ENCODE data around the gene WDR53. TPM values are rescaled to one million over a fixed set of nuclear protein-coding genes. Genes with fewer than 3 reads are reported as not detected.
"Not testable (repeated sequence)": the region's sequence is repeated elsewhere in the genome, so short reads cannot be mapped to it uniquely, and the experiment has no call there.

WDR53 gene
- total RNA-seq, 1 experiment from 2014 or later, result 10.8 TPM

DNA sequence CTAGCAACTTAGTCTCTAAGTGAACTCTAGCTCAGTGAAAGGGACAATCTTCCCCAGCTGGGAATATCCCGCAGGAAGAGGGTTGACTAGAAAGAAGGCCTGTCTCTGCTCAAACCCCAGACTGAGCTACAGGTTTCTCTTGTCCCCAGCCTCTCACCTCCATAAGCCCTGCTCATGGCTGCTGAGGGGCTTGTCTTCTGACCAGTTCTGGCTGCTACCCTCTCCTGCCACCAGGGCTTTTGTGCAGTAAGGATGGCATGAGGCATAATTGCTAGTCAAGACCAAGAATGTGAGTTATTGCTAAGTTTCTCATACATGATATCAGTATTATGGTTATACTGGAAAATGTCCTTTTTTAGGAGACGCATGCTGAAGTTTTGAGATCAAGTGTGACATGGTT, 21.3 kb downstream of the WDR53 start:
- H3K4me3 ChIP-seq (ENCODE audit: insufficient read depth, low read depth, low read length), result no peak overlapping the region
- DNase-seq, result no peak

DNA sequence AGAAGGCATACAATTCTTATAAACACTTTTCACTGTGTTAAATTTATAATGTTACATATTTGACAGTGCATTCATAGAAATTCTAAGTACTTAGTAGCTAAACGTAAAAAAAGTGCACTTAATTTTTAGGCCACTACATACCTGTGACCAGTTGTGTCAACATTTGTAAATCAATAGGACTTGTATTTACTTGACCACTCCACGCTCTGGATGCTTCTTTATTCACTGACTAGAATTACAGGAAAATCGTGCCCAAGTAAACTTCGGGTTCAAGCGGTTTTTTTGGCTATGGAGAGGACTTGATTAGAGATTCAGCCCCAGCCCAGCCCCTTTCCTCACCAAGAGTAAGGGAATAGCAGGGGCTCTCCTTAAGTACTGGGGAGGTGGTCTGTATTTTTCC, 21.8 kb downstream of the WDR53 start:
- no peak for DNase-seq
- Histone ChIP-seq H3K36me3 (replicated peaks; ENCODE audit: control insufficient read depth, insufficient read depth, low read length) (no peaks in the 10 kb centered on the region), H3K27me3 (ENCODE audit: control insufficient read depth, insufficient read depth, low read length) (no peaks in the 10 kb centered on the region), H3K4me3 (ENCODE audit: insufficient read depth, low read depth, low read length) (no peak overlapping the region)

More for the DNA sequence above, 21.3 kb downstream of the WDR53 start:
- no peaks in the 10 kb centered on the region for H3K27me3 ChIP-seq (ENCODE audit: control insufficient read depth, insufficient read depth, low read length)
- H3K36me3 ChIP-seq (replicated peaks; ENCODE audit: control insufficient read depth, insufficient read depth, low read length), result no peaks in the 10 kb centered on the region

DNA sequence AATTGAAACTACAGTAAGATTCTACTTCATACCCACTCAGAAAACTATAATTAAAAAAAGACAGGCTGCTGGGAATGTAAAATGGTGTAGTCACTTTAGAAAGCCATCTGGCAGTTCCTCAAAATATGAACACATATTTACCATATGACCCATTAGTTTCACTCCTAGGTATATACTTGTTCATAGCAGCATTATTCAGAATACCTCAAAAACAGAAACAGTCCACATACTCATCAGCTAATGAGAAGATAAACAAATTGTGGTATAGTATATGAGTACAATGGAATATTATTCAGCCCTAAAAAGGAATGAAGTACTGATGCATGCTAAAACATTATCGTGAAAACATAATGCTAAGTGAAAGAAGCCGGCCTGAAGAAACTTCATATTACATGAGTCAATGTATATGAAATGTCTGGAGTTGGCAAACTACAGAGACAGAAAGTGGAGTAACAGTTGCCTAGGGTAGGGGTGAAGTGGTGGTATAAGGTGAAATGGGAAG, 23.8 kb downstream of the WDR53 start:
- DNase-seq, result no peak
- no peak overlapping the region for H3K4me3 ChIP-seq (ENCODE audit: insufficient read depth, low read depth, low read length)
- H3K36me3 ChIP-seq (replicated peaks; ENCODE audit: control insufficient read depth, insufficient read depth, low read length), result no peaks in the 10 kb centered on the region
- H3K27me3 ChIP-seq (ENCODE audit: control insufficient read depth, insufficient read depth, low read length), result no peaks in the 10 kb centered on the region

- no peak overlapping the region for H3K4me3 ChIP-seq (ENCODE audit: insufficient read depth, low read depth, low read length)
- no peaks in the 10 kb centered on the region for H3K36me3 ChIP-seq (replicated peaks; ENCODE audit: control insufficient read depth, insufficient read depth, low read length)
- DNase-seq, result no peak
- no peaks in the 10 kb centered on the region for H3K27me3 ChIP-seq (ENCODE audit: control insufficient read depth, insufficient read depth, low read length)
These were observed 26.5 kb downstream of the WDR53 start for GRCh38 chr3:196541684-196542445.

DNA sequence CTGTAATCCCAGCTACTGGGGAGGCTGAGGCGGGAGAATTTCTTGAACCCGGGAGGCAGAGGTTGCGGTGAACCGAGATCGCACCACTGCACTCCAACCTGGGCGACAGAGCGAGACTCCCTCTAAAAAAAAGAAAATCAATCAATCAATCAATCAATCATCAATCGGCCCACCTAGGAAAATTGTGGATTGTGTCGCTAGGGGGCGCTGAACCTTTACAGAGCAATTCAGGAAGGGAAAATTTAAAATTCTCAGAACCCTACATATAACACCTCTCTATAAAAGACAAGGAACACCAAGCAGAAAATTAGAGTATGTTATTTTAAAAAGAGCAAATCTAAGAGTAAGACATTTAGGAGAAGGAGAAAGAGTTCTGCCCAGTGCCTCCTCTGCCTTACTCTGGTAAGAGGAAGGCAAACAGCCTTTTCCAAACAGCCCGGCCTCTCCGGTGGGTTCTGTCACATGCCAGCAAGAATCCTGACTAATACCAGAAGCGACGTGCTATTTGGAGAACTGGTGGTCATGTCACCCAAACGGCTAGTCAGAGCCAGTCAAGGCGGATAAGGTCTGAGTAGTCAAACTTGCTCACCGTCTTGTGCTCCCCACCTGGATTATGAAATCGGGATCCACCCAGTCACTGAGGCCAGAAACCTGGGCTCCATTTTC, 30.9 kb downstream of the WDR53 start:
- Histone ChIP-seq H3K27me3 (ENCODE audit: control insufficient read depth, insufficient read depth, low read length) (no peaks in the 10 kb centered on the region), H3K4me3 (ENCODE audit: insufficient read depth, low read depth, low read length) (no peak overlapping the region), H3K36me3 (replicated peaks; ENCODE audit: control insufficient read depth, insufficient read depth, low read length) (no peaks in the 10 kb centered on the region)
- DNase-seq, result peak; percentile 61

GRCh38 chr3:196533260-196533681, 35.1 kb downstream of the WDR53 start:
- Histone ChIP-seq H3K27me3 (ENCODE audit: control insufficient read depth, insufficient read depth, low read length) (no peaks in the 10 kb centered on the region), H3K4me3 (ENCODE audit: insufficient read depth, low read depth, low read length) (no peak overlapping the region), H3K36me3 (replicated peaks; ENCODE audit: control insufficient read depth, insufficient read depth, low read length) (no peaks in the 10 kb centered on the region)
- peak; percentile 64 for DNase-seq

DNA sequence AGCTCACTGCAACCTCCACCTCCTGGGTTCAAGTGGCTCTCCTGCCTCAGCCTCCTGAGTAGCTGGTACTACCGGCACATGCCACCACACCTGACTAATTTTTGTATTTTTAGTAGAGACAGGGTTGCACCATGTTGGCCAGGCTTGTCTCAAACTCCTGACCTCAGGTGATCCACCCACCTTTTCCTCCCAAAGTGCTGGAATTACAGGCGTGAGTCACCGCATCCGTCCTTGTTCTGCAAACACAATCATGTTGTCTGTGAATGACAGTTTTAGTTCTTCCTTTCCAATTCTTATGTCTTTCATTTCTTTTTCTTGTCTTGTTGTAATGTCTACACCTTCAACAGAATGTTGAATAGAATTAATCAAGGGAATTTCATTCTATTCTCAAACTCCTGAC, 36.9 kb downstream of the WDR53 start:
- Histone ChIP-seq H3K36me3 (replicated peaks; ENCODE audit: control insufficient read depth, insufficient read depth, low read length) (no peaks in the 10 kb centered on the region), H3K4me3 (ENCODE audit: insufficient read depth, low read depth, low read length) (no peak overlapping the region), H3K27me3 (ENCODE audit: control insufficient read depth, insufficient read depth, low read length) (no peaks in the 10 kb centered on the region)
- no peak for DNase-seq

DNA sequence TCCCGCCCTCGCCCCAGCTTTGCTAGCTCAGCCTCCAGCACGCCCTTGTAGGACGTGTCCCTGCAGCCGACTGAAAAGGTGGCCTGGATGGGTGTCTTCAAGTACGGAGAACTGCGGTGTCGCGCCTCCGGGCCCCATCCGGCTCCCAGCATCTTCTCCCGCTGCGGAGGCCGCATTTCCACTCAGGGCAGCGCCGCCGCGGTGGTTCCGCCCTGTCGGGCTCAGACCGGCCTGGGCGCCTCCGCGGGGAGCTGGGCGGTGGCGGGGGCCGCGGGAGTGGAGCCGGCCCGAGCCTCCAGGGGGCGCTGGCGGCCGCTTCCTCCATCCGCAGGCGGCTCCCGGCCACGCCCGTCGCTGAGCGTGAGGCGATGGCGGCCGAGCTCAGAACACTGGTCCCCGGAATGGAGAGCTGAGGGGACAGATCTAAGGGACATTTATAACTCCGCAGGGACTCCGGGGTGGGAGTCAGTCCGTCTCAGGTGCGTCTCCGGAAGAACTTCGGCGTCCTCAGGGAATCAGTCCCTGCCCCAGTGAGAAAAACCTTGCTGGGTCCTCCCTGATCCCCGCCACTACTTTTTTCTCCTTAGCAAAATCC, 39.6 kb downstream of the WDR53 start:
- peak; percentile 96 for DNase-seq
- Histone ChIP-seq H3K27me3 (ENCODE audit: control insufficient read depth, insufficient read depth, low read length) (no peaks in the 10 kb centered on the region), H3K36me3 (replicated peaks; ENCODE audit: control insufficient read depth, insufficient read depth, low read length) (no peaks in the 10 kb centered on the region), H3K4me3 (ENCODE audit: insufficient read depth, low read depth, low read length) (peak overlapping the region; percentile 52)

GRCh38 chr3:196525141-196525540, 43.2 kb downstream of the WDR53 start:
- Histone ChIP-seq H3K4me3 (ENCODE audit: insufficient read depth, low read depth, low read length) (no peak overlapping the region), H3K27me3 (ENCODE audit: control insufficient read depth, insufficient read depth, low read length) (no peaks in the 10 kb centered on the region), H3K36me3 (replicated peaks; ENCODE audit: control insufficient read depth, insufficient read depth, low read length) (no peaks in the 10 kb centered on the region)
- no peak for DNase-seq

- Histone ChIP-seq H3K36me3 (replicated peaks; ENCODE audit: control insufficient read depth, insufficient read depth, low read length) (no peaks in the 10 kb centered on the region), H3K4me3 (ENCODE audit: insufficient read depth, low read depth, low read length) (no peak overlapping the region), H3K27me3 (ENCODE audit: control insufficient read depth, insufficient read depth, low read length) (no peaks in the 10 kb centered on the region)
- DNase-seq, result peak; percentile 19
These were observed 43.8 kb downstream of the WDR53 start for GRCh38 chr3:196524527-196524926.

GRCh38 chr3:196523841-196524240, 44.5 kb downstream of the WDR53 start:
- DNase-seq, result no peak
- Histone ChIP-seq H3K4me3 (ENCODE audit: insufficient read depth, low read depth, low read length) (no peak overlapping the region), H3K36me3 (replicated peaks; ENCODE audit: control insufficient read depth, insufficient read depth, low read length) (no peaks in the 10 kb centered on the region), H3K27me3 (ENCODE audit: control insufficient read depth, insufficient read depth, low read length) (no peaks in the 10 kb centered on the region)

DNA sequence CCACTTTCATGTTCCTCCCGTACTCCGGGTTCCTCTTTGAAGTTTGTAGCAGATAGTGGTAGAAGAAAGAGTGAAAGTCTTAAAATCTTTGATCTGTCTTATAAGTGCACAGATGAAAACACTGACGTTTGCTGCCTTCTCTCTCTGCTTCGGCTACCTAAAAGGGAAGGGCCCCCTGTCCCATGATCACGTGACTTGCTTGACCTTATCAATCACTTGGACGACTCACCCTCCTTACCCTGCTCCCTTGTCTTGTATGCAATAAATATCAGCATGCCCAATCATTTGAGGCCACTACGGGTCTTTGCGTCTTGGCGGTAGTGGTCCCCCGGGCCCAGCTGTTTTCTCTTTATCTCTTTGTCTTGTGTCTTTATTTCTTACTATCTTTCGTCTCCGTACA, 47.1 kb downstream of the WDR53 start:
- H3K4me3 ChIP-seq (ENCODE audit: insufficient read depth, low read depth, low read length); DNase-seq; H3K27me3 ChIP-seq (ENCODE audit: control insufficient read depth, insufficient read depth, low read length); H3K36me3 ChIP-seq (replicated peaks; ENCODE audit: control insufficient read depth, insufficient read depth, low read length): not testable (repeated sequence)

DNA sequence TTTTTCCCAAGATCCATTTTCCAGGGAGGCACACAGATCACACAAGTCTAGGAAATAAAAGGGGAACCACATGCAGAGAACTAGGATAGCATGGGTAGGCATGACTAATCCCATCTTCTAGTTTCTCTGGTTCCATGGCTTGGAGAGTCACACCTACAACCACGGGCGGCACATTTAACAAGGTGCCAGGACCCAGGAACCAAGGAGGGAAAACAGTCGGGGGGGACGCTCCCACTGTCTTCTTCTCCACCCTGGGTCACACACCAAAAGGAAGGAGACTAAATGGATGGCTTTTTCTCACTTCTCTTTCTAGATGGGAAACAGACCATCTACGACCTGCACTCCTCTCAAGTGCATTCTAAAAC, 48.7 kb downstream of the WDR53 start:
- no peak for DNase-seq
- H3K36me3 ChIP-seq (replicated peaks; ENCODE audit: control insufficient read depth, insufficient read depth, low read length), result no peaks in the 10 kb centered on the region
- H3K27me3 ChIP-seq (ENCODE audit: control insufficient read depth, insufficient read depth, low read length), result no peaks in the 10 kb centered on the region
- no peak overlapping the region for H3K4me3 ChIP-seq (ENCODE audit: insufficient read depth, low read depth, low read length)

- no peaks in the 10 kb centered on the region for H3K27me3 ChIP-seq (ENCODE audit: control insufficient read depth, insufficient read depth, low read length)
- H3K4me3 ChIP-seq (ENCODE audit: insufficient read depth, low read depth, low read length), result no peak overlapping the region
- peak; percentile 37 for DNase-seq
- H3K36me3 ChIP-seq (replicated peaks; ENCODE audit: control insufficient read depth, insufficient read depth, low read length), result no peaks in the 10 kb centered on the region
These were observed 49.2 kb downstream of the WDR53 start for GRCh38 chr3:196518966-196519717.
